Suprapubic skin (tissue), 3 donors: Measurements from ENCODE around the gene OSR1.

Experiments used
- EP300 ChIP-seq: sonication (generic); formaldehyde crosslinking; IDR thresholded peaks from one replicate; pipeline ENCODE4 v1.6.1; 2017; ENCODE audit warnings: antibody characterized with exemption
- POLR2A ChIP-seq, 2 donors: fragments of 450-650 bp; IDR thresholded peaks; one replicate each; pipeline ENCODE4 v1.6.1; 2017; ENCODE audit warnings: antibody characterized with exemption in 2 of 2, mild to moderate bottlenecking in 2 of 2, moderate library complexity in 2 of 2
- TF ChIP-seq, protein P1 (sequence below), 2 donors: fragments of 200-600 bp in 1 of 2; fragments of 450-650 bp in 1 of 2; sonication (generic) in 1 of 2; IDR thresholded peaks; one replicate each; pipeline ENCODE4 v1.5.1; 2016 to 2019; ENCODE audit warnings: antibody characterized with exemption in 2 of 2, mild to moderate bottlenecking in 1 of 2, moderate library complexity in 1 of 2

DNA sequence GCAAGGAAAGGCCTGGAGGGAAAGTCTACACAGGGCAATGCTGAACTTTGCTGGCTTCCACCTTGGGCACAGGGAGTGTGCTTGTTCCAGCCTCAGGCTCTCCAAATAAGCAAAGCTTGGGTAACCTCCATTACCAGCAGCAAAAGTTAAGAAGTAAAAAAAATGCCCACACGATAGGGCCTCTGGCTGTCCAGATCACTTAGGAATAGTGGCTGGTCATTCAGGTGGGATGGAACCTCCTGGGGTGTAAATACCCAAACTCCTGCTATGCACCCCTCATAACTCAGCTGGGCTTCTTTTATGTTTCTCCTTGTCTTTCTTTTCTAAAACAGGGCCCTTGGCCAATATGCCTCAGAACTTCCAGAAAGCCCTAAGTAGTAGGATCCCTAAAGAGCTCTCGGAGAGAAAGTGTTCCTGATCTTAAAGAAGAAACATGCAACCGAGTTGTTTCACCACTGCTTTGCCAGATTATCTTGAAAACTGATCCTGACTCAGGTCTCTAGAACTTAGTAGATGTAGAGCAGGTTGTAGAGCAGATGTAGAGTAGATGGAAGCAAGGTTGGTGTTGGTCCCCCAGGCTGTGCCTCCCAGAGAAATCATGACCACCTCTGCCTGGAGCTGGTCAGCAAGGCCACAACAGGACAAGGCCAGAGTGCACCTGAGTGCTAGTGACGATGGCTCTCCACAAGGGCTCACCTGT lies 2.0 kb upstream of the OSR1 start:
- TF ChIP-seq POLR2A (IDR thresholded peaks at IDR 0.05): no peak
- TF ChIP-seq EP300: no peak
- TF ChIP-seq, protein P1, sequence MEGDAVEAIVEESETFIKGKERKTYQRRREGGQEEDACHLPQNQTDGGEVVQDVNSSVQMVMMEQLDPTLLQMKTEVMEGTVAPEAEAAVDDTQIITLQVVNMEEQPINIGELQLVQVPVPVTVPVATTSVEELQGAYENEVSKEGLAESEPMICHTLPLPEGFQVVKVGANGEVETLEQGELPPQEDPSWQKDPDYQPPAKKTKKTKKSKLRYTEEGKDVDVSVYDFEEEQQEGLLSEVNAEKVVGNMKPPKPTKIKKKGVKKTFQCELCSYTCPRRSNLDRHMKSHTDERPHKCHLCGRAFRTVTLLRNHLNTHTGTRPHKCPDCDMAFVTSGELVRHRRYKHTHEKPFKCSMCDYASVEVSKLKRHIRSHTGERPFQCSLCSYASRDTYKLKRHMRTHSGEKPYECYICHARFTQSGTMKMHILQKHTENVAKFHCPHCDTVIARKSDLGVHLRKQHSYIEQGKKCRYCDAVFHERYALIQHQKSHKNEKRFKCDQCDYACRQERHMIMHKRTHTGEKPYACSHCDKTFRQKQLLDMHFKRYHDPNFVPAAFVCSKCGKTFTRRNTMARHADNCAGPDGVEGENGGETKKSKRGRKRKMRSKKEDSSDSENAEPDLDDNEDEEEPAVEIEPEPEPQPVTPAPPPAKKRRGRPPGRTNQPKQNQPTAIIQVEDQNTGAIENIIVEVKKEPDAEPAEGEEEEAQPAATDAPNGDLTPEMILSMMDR (IDR thresholded peaks at IDR 0.05): no peak
